Measurements from ENCODE around the gene SERHL2.
"Not testable (repeated sequence)": the region's sequence is repeated elsewhere in the genome, so short reads cannot be mapped to it uniquely, and the experiment has no call there.

SERHL2 gene

DNA sequence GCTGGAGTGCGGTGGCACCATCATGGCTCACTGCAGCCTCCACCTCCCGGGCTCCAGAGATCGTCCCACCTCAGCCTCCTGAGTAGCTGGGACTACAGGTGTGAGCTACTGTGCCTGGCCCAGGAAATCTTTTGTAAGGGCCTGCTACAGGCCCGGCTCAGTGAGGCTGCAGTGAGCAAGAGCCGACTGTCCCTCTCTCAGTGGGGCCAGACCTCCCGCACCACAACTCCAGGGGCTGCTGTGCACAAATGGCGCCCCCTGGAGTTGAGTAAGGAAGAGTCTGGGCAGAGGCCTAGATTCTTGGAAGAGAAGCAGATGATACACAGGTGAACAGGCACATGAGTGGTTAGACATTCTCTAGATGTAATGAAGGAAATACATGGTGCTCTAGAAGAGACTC is 7.0 kb downstream of the SERHL2 start:
- DNase-seq (ENCODE audit: low read depth) = peak; percentile 64
- TF ChIP-seq CTCF (IDR thresholded peaks at IDR 0.05; ENCODE audit: low read depth, low read length) = peak; percentile 62
- TF ChIP-seq POLR2A (IDR thresholded peaks at IDR 0.05; ENCODE audit: extremely low read depth, insufficient read length) = no peak
- no peak overlapping the region for H3K4me3 ChIP-seq (ENCODE audit: low read depth, low read length)

DNA sequence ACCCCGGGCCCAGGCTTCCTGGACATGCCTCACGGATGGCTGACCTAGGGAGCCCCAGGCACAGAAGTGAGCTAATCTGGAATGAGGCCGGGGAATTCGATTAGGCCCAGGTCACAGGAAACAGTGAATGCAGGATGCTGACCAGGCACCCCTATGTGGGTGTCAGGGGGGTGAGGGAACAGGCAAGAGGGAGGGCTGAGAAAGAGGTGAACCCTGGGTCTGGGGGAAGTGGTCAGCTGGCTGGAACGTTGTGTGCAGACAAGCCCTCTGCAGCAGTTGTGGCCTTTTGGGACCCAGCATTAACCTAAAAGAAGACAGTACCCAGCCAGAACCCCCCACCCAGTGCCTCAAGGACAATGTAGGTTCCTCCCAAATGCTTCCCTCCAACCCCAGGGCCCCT is 8.1 kb downstream of the SERHL2 start:
- DNase-seq (ENCODE audit: low read depth) = no peak
- H3K4me3 ChIP-seq (ENCODE audit: low read depth, low read length) = no peak overlapping the region
- TF ChIP-seq CTCF (IDR thresholded peaks at IDR 0.05; ENCODE audit: low read depth, low read length) = no peak
- TF ChIP-seq MYC (IDR thresholded peaks at IDR 0.05; ENCODE audit: low read depth, low read length) = no peak
- TF ChIP-seq, protein P1, sequence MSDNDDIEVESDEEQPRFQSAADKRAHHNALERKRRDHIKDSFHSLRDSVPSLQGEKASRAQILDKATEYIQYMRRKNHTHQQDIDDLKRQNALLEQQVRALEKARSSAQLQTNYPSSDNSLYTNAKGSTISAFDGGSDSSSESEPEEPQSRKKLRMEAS (IDR thresholded peaks at IDR 0.05; ENCODE audit: low read depth, low read length) = no peak
- no peak for TF ChIP-seq POLR2A (IDR thresholded peaks at IDR 0.05; ENCODE audit: extremely low read depth, insufficient read length)

DNA sequence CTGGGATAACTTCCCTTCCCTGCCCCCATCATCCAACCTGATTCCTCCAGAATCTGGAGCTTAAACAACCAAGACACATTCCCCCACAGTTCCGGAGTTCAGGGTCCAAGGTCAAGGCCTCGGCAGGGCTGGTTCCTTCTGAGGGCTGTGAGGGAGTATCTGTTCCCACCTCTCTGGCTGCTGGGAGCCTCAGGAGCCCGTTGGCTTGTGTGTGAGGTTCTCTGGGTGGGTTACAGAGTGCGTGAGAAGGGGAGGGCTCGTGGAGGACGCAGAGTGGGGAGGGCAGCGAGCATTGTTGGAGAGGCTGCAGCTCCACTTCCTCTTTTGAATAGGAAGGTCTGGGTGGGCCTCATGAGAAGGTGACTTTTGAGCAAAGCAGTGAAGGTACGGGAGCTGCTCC is 8.5 kb downstream of the SERHL2 start:
- TF ChIP-seq CTCF (IDR thresholded peaks at IDR 0.05; ENCODE audit: low read depth, low read length) (no peak), POLR2A (IDR thresholded peaks at IDR 0.05; ENCODE audit: extremely low read depth, insufficient read length) (no peak), MYC (IDR thresholded peaks at IDR 0.05; ENCODE audit: low read depth, low read length) (no peak)
- TF ChIP-seq, protein P1 (IDR thresholded peaks at IDR 0.05; ENCODE audit: low read depth, low read length) = no peak
- peak; percentile 89 for DNase-seq (ENCODE audit: low read depth)

GRCh38 chr22:42562684-42563083 is 8.9 kb downstream of the SERHL2 start:
- no peak for DNase-seq (ENCODE audit: low read depth)
- TF ChIP-seq, protein P1 (IDR thresholded peaks at IDR 0.05; ENCODE audit: low read depth, low read length) = no peak
- no peak overlapping the region for H3K4me3 ChIP-seq (ENCODE audit: low read depth, low read length)

More for the DNA sequence above, 8.5 kb downstream of the SERHL2 start:
- no peak overlapping the region for H3K4me3 ChIP-seq (ENCODE audit: low read depth, low read length)

DNA sequence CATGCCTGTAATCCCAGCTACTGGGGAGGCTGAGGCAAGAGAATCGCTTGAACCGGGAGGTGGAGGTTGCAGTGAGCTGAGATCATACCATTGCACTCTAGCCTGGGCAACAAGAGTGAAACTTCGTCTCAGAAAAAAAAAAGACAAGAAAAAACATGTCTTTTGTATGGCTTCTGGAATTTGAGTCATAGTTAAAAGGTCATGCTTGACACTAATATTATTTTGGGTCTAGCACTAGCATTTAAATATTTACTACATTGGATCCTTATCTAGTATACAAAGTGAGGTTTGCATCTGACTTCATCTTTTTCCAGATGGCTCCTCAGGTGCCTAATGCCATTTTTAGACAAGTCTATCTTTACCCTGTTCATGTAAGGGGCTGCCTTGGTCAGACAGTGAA is 10.2 kb downstream of the SERHL2 start:
- H3K4me3 ChIP-seq (ENCODE audit: low read depth, low read length); DNase-seq (ENCODE audit: low read depth): not testable (repeated sequence)

- TF ChIP-seq, protein P1 (IDR thresholded peaks at IDR 0.05; ENCODE audit: low read depth, low read length) = no peak
- TF ChIP-seq POLR2A (IDR thresholded peaks at IDR 0.05; ENCODE audit: extremely low read depth, insufficient read length) = no peak
- TF ChIP-seq MYC (IDR thresholded peaks at IDR 0.05; ENCODE audit: low read depth, low read length) = no peak
- no peak for TF ChIP-seq CTCF (IDR thresholded peaks at IDR 0.05; ENCODE audit: low read depth, low read length)
- H3K4me3 ChIP-seq (ENCODE audit: low read depth, low read length) = no peak overlapping the region
- no peak for DNase-seq (ENCODE audit: low read depth)
Observed at GRCh38 chr22:42564699-42565098, 10.9 kb downstream of the SERHL2 start.

DNA sequence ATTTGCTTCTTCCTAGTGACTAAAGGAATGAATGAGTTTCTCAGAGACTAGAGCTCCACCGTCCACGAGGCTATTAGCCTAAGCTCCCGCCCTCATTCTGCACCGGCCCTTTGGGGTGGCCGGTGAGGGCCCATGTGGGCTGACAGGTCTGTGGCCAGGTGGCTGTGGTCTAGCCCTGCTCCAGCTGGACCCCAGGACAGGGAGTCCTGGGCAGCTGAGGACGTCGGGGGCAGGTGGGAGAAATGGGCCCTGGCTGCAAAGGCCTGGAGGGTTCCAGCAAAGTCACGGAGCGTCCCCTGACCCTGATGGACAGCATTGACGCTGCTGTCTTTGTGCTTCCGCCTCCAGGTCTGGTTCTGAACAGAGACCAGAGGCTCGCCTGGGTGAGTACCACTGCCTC is 12.2 kb downstream of the SERHL2 start:
- TF ChIP-seq POLR2A (IDR thresholded peaks at IDR 0.05; ENCODE audit: extremely low read depth, insufficient read length) = no peak
- no peak for TF ChIP-seq CTCF (IDR thresholded peaks at IDR 0.05; ENCODE audit: low read depth, low read length)
- no peak for DNase-seq (ENCODE audit: low read depth)

GRCh38 chr22:42567950-42568349 is 14.2 kb downstream of the SERHL2 start:
- DNase-seq (ENCODE audit: low read depth); H3K4me3 ChIP-seq (ENCODE audit: low read depth, low read length): not testable (repeated sequence)

More for the DNA sequence above, 12.2 kb downstream of the SERHL2 start:
- H3K4me3 ChIP-seq (ENCODE audit: low read depth, low read length) = no peak overlapping the region

DNA sequence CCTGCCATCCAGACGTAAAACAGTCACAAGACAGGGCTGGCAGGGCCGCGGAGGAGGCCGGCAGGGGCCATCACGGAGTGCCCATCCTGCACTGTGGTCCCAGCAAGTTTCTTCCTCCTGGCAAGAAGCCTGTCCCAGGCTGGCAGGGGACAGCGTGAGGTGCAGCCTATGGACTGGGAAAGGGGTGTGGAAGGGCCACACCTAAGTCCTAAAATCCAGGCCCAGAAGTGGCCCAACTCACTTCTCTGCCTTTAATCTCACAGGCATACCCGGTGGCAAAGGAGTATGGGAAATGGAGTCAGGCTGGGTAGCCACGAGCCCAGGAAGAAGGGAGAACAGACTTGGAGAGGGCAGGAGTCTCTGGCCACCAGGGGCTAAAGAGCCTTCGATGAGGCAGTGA is 16.8 kb downstream of the SERHL2 start:
- H3K4me3 ChIP-seq (ENCODE audit: low read depth, low read length) = not testable (repeated sequence)

DNA sequence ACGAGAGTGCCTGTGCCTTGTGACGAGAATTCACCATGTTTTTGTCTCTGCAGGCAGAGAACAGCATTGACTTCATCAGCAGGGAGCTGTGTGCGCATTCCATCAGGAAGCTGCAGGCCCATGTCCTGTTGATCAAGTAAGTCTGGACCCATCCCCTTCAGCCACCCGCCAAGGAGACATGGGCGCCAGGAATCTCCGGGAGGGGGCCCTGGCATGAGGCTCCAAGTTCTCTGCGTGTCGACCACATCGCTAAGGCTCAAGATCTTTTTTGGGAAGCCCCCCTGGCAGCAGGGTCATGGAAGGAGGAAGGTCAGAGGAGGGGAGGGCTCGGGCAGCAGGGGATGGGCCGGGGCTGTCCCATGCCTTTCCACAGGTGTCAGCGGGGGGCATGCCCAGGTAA is 17.3 kb downstream of the SERHL2 start:
- DNase-seq (ENCODE audit: low read depth); H3K4me3 ChIP-seq (ENCODE audit: low read depth, low read length): not testable (repeated sequence)

More for the DNA sequence above, 16.8 kb downstream of the SERHL2 start:
- DNase-seq (ENCODE audit: low read depth) = not testable (repeated sequence)

DNA sequence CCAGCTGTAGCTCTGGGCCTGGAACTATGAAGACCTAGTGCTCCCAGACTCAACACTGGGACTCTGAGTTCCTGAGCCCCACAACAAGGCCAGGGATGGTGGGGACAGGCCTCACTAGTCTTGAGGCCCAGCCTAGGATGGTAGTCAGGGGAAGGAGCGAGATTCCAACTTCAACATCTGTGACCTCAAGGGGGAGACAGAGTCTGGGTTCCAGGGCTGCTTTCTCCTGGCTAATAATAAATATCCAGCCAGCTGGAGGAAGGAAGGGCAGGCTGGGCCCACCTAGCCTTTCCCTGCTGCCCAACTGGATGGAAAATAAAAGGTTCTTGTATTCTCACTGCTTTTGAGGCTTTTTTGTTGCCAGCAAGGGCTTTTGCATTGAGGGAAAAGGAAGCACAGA is 20.3 kb downstream of the SERHL2 start:
- H3K4me3 ChIP-seq (ENCODE audit: low read depth, low read length); DNase-seq (ENCODE audit: low read depth): not testable (repeated sequence)
